Activated naive CD4-positive, alpha-beta T cell treated with anti-CD3 and anti-CD28 coated beads, Interleukin-2, amount 10 ng/mL, durations not matched to agents 7 days and 5 days (primary cell): ENCODE results near the gene ABCC6.
"Not testable (repeated sequence)": the region's sequence is repeated elsewhere in the genome, so short reads cannot be mapped to it uniquely, and the experiment has no call there.

ENCODE experiments used
- CTCF ChIA-PET: fragments of 350-600 bp; sonication (Branson Sonifier 250); formaldehyde crosslinking; loops from one replicate; lab custom pipeline; 2021; ENCODE audit warnings: antibody characterized with exemption; lab: Charles Lee
- DNase-seq: peaks from one replicate; pipeline ENCODE4 v3.0.0-alpha.2; 2020
- H3K27ac Mint-ChIP-seq: one replicate; pipeline ENCODE4 v1.8.0; 2021; ENCODE audit warnings: mild to moderate bottlenecking, moderate library complexity, mixed read lengths
- H3K27me3 Mint-ChIP-seq: one replicate; pipeline ENCODE4 v1.8.0; 2021; ENCODE audit warnings: mild to moderate bottlenecking, mixed read lengths
- H3K36me3 Mint-ChIP-seq: one replicate; pipeline ENCODE4 v1.8.0; 2021; ENCODE audit warnings: mixed read lengths
- H3K4me1 Mint-ChIP-seq: one replicate; pipeline ENCODE4 v1.8.0; 2021; ENCODE audit warnings: mixed read lengths
- H3K4me3 Mint-ChIP-seq: one replicate; pipeline ENCODE4 v1.8.0; 2021; ENCODE audit warnings: mild to moderate bottlenecking, moderate library complexity, mixed read lengths
- H3K9me3 Mint-ChIP-seq: one replicate; pipeline ENCODE4 v1.8.0; 2021; ENCODE audit warnings: mixed read lengths

The ABCC6 gene

DNA sequence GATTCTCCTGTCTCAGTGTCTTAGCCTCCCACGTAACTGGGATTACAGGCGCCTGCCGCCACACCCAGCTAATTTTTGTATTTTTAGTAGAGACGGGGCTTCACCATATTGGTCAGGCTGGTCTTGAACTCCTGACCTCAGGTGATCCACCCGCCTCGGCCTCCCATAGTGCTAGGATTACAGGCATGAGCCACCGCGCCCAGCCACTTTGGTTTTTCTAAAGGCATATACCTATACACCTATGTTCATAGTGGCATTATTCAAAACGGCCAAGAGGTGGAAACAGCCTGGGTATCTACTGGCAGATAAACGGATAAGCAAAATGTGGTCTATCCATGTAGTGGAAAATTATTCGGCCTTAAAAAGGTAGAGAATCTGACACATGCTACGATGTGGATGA is 70.3 kb downstream of the ABCC6 start:
- H3K9me3 Mint-ChIP-seq, H3K36me3 Mint-ChIP-seq, CTCF ChIA-PET, H3K27me3 Mint-ChIP-seq, H3K4me3 Mint-ChIP-seq, H3K27ac Mint-ChIP-seq, DNase-seq, H3K4me1 Mint-ChIP-seq: not testable (repeated sequence)

DNA sequence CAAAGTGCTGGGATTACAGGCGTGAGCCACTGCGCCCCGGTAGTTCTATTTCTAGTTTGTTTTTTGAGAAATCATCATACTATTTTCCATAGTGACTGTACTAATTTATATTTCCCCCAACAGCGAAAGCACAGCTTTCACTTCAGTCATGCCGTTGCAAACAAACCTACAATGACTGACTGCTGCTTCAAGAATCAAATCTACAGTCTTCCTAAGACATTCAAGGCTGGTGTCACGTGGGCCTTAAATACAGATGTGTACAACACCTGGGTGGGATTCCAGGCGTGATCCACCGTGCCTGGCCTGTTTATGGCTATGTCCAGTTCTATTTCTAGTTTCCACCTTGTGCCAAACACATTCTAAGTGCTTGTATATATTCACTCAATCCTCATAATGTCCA is 72.0 kb downstream of the ABCC6 start:
- CTCF ChIA-PET: interaction anchor here (1.3 kb wide), 1 partner anchor 8 kb away, joined by 3 read pairs; no protein-coding TSS in a partner anchor
- no peak for DNase-seq
- Mint-ChIP-seq H3K27me3 (no peaks in the 10 kb centered on the region), H3K4me1 (no peaks in the 10 kb centered on the region), H3K36me3 (no peaks in the 10 kb centered on the region), H3K4me3 (no peak overlapping the region), H3K9me3 (no peaks in the 10 kb centered on the region), H3K27ac (peak overlapping the region; percentile 58)

DNA sequence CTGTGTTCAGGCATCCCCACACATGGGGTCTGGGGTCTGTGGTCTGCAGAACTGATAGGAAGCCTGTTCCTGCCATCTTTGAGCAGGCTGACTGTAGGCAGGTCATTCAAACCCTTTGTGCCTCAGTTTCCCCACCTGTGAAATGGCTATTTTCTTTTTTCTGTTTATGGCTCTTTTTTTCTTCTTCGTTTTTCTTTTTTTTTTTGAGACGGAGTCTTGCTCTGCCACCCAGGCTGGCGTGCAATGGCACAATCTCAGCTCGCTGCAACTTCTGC is 72.5 kb downstream of the ABCC6 start:
- Mint-ChIP-seq H3K4me3 (no peak overlapping the region), H3K36me3 (no peaks in the 10 kb centered on the region), H3K27me3 (no peaks in the 10 kb centered on the region), H3K4me1 (no peaks in the 10 kb centered on the region), H3K9me3 (no peaks in the 10 kb centered on the region), H3K27ac (no peak overlapping the region)
- CTCF ChIA-PET: interaction anchor here (1.3 kb wide), 1 partner anchor 8 kb away, joined by 3 read pairs; no protein-coding TSS in a partner anchor
- DNase-seq: no peak

DNA sequence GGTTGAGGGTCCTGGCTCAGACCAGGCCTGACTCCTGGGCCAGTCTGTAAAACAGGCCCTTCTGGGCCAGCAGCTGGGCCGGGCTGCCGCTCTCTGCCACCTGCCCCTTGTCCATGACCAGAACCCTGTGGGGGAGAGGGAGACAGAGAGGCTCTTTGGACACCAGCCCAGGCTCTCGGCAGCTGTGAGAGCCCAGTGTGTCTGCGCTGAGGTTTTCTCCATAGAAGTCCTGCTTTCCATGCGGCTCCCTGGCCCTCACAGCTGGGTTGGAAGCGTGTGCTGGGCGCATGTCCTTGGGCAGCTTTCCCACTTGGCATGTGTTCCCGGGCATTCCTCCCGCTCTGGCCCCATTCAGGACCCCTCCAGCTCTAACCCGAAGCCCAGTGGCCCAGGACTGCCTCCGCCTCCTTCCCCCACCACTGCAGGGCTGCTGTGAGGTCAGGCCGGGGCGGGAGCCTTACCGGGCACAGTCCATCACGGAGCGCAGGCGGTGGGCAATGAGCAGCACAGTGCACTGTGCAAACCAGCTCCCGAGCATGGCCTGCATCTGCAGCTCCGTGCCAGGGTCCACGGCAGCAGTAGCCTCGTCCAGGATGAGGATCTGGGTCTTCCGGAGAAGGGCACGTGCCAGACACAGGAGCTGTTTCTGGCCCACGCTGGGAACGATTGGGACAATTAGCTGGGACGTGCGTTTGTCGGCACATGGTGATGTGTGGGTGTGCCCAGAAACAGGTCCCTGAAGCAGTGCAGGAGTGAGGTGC is 73.0 kb downstream of the ABCC6 start:
- Mint-ChIP-seq H3K27me3 (no peaks in the 10 kb centered on the region), H3K27ac (no peak overlapping the region), H3K36me3 (peaks cover 3% of the 10 kb centered on the region), H3K4me3 (no peak overlapping the region), H3K4me1 (no peaks in the 10 kb centered on the region), H3K9me3 (no peaks in the 10 kb centered on the region)
- DNase-seq: no peak
- CTCF ChIA-PET: no interaction called here

DNA sequence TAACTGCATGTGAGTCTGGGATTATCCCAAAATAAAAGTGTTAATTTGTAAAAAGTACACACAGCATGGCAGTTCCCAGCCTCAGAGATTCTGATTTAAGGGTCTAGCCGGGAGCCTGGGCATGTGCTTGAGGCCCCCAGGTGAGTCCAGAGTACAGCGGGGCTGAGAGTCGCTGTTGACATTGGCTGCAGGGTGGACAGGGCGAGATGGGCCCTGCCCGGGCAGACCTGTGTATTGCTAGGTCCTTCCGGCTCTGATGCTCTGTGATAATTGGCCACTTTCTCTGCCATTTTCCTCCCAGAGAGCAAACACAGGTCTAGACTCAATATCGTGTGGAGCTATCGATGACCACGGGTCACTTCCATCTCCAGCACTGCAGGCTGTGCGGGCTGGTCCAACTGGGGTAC is 73.6 kb downstream of the ABCC6 start:
- Mint-ChIP-seq H3K36me3 (peaks cover 3% of the 10 kb centered on the region), H3K4me3 (no peak overlapping the region), H3K9me3 (no peaks in the 10 kb centered on the region), H3K27ac (no peak overlapping the region), H3K27me3 (no peaks in the 10 kb centered on the region), H3K4me1 (no peaks in the 10 kb centered on the region)
- CTCF ChIA-PET: no interaction called here
- DNase-seq: no peak

DNA sequence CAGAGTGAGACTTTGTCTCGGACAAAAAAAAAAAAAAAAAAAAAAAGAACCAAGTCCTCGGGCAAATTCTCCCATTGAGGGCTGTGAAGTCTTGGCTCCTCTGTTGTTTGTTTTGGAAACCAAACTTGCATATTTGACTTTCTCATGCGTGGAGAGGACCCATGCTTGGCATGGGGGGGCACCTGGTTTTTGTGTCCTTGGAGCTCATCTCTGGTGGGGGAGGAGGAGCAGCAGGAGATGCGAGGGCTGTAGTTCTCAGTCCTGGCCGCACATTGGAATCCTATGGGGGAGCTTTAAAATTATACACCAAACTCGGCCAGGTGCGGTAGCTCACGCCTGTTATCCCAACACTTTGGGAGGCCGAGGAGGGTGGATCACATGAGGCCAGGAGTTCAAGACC is 74.5 kb downstream of the ABCC6 start:
- peaks cover 9% of the 10 kb centered on the region for H3K36me3 Mint-ChIP-seq
- DNase-seq: no peak
- H3K9me3 Mint-ChIP-seq: no peaks in the 10 kb centered on the region
- no peak overlapping the region for H3K27ac Mint-ChIP-seq
- no peaks in the 10 kb centered on the region for H3K4me1 Mint-ChIP-seq
- no peak overlapping the region for H3K4me3 Mint-ChIP-seq
- H3K27me3 Mint-ChIP-seq: no peaks in the 10 kb centered on the region
- CTCF ChIA-PET: no interaction called here

DNA sequence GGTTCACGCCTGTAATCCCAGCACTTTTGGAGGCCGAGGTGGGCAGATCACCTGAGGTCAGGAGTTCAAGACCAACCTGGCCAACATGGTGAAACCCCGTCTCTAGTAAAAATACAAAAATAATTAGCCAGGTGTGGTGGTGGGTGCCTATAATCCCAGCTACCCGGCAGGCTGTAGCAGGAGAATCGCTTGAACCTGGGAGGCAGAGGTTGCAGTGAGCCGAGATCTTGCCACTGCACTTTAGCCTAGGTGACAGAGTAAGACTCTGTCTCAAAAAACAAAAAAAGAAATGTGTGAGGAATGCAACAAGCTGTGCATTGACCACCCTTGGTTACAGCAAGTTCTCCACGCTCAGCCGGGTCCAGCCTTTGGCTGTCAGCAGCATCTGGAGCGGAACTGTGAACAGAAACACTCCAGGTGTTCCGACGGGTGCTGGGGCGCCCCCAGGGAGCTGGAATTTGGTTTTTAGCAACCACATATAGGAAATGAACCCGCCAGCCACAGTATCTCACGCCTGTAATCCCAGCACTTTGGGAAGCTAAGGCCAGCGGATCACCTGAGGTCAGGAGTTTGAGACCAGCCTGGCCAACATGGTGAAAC is 75.2 kb downstream of the ABCC6 start:
- peaks cover 11% of the 10 kb centered on the region for H3K36me3 Mint-ChIP-seq
- H3K9me3 Mint-ChIP-seq, H3K27me3 Mint-ChIP-seq, CTCF ChIA-PET, H3K4me3 Mint-ChIP-seq, H3K27ac Mint-ChIP-seq, H3K4me1 Mint-ChIP-seq, DNase-seq: not testable (repeated sequence)

DNA sequence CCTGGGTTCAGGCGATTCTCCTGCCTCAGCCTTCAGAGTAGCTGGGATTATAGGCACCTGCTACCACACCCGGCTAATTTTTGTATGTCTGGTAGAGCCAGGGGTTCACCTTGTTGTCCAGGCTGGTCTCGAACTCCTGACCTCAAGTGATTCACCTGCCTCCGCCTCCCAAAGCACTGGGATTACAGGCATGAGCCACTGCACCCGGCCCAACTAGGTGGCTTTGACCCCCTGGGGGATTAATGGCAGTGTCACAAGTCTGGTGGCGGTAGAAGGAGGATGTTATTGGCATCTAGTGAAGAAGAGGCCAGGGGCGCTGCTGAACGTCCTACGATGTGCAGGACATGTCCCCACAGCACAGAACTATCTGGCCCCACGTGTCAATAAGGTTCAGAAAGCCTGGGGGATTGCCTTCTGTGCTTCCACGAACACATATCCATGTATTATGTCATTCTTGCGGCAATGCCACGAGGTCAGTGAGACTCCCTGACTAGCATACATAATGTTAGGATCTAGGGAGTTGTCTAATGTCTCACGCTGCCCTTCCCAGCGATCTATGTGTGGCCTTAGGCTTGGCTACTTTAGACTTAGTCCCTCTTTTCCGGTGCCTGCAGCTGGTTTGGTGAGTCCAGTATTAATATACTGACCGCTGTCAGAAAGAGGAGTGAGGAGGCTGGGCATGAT is 75.8 kb downstream of the ABCC6 start:
- no peak for DNase-seq
- CTCF ChIA-PET: no interaction called here
- Mint-ChIP-seq H3K9me3 (no peaks in the 10 kb centered on the region), H3K4me3 (no peak overlapping the region), H3K36me3 (peaks cover 15% of the 10 kb centered on the region), H3K27me3 (no peaks in the 10 kb centered on the region), H3K4me1 (peaks cover 2% of the 10 kb centered on the region), H3K27ac (no peak overlapping the region)

DNA sequence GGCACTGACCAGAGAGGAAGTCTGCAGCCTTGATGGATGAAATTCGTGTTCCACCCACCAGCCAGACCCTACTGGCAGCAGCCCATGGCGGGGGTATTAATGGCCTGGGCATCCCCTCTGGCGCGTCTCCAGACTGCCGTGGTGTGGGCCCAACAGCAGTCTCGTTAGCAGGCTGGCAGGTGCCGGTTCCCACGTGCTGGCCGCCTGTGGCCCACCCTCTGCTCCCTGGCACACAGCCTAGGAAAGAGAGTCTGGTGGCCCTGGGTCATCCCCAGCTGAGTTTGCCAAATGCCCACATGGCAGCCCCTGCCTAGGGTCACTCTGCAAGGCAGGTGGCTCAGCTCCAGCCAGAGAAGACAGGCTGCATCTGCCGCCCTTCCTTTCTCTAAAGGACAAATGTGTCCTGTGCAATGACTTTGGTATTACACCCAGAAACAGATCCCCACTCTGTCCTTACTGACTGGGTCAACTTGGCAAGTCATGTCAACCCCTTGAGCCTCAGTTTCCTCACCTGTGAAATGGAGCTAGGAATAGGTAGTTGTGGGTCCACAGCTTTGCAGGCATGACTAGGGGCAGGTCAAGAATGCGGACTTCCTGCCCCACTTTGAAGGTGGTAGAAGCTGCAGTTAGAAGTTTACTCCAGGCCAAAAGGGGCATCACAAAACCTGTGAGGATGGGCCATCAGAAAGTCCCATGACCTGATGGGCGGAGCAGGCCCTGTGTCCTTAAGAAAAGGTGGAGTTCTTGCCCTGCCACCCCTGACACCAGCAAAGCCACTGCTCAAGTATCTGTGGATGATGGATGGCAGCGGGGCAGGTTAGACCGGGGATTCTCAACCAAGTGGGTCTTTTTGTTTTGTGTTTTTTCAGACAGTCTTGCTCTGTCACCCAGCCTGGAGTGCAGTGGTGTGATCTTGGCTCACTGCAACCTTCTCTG is 76.6 kb downstream of the ABCC6 start:
- H3K27me3 Mint-ChIP-seq: no peaks in the 10 kb centered on the region
- H3K4me1 Mint-ChIP-seq: peaks cover 2% of the 10 kb centered on the region
- H3K4me3 Mint-ChIP-seq: no peak overlapping the region
- CTCF ChIA-PET: no interaction called here
- peaks cover 18% of the 10 kb centered on the region for H3K36me3 Mint-ChIP-seq
- H3K27ac Mint-ChIP-seq: no peak overlapping the region
- DNase-seq: no peak
- no peaks in the 10 kb centered on the region for H3K9me3 Mint-ChIP-seq

DNA sequence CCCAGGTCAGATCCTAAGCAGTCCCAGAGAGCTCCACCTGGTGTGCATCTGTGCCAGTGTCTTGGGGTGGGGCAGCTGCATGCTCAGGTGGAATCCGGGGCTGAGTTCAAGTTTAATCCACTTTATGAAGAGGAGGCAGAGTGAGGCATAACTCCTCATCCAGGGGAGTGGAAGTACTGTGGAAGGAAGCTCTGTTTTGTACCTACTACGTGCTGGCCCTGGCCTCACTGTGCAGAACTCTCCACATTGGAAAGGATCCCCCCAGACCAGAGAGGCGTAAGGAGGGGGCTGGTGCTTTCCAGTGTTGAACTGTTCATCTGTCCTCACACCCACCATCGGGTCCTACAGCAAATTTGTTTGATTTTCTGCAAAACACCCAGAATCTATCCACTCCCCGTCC is 78.0 kb downstream of the ABCC6 start:
- DNase-seq: no peak
- Mint-ChIP-seq H3K27me3 (no peaks in the 10 kb centered on the region), H3K9me3 (no peaks in the 10 kb centered on the region), H3K27ac (no peak overlapping the region), H3K36me3 (peaks cover 25% of the 10 kb centered on the region), H3K4me3 (no peak overlapping the region), H3K4me1 (peaks cover 2% of the 10 kb centered on the region)
- CTCF ChIA-PET: no interaction called here

DNA sequence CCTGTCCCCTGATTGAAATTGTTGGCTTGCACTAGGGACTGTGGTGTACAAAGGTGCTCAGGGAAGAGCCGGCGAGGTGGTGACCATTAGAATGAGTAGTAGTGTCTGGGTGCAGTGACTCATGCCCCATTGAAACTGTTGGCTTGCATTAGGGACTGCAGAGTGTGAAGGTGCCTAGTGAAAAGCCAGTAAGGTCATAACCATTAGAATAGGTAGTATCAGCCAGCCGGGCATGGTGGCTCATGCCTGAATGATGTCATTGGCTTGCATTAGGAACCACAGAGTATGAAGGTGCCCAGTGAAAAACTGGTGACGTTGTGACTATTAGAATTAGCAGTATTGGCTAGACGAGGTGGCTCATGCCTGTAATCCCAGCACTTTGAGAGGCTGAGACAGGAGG is 78.9 kb downstream of the ABCC6 start:
- H3K27ac Mint-ChIP-seq: no peak overlapping the region
- no peaks in the 10 kb centered on the region for H3K27me3 Mint-ChIP-seq
- H3K4me3 Mint-ChIP-seq: no peak overlapping the region
- CTCF ChIA-PET: no interaction called here
- H3K4me1 Mint-ChIP-seq: peaks cover 2% of the 10 kb centered on the region
- peaks cover 31% of the 10 kb centered on the region for H3K36me3 Mint-ChIP-seq
- no peaks in the 10 kb centered on the region for H3K9me3 Mint-ChIP-seq
- no peak for DNase-seq

DNA sequence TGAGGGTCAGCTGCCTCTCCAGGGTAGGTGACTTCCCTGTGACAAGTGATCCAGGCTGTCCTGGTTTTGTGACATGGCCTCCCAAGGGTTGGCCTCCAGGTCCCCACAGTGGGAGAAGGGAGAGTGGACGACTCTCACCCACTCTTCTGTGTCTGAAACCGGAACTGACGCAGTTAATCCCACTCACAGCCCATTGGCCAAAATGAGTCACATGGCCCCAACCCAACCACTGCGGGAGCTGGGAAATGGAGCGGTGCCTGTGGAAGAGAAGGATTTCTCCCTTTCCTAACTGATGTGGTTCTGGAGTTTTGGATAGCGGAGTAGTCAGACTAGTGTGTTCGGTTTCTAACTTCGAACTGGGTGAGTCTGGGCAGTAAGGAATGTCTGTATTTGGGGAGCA is 79.4 kb downstream of the ABCC6 start:
- Mint-ChIP-seq H3K27me3 (no peaks in the 10 kb centered on the region), H3K36me3 (peaks cover 33% of the 10 kb centered on the region), H3K9me3 (no peaks in the 10 kb centered on the region), H3K4me1 (peaks cover 2% of the 10 kb centered on the region), H3K4me3 (no peak overlapping the region), H3K27ac (no peak overlapping the region)
- no peak for DNase-seq
- CTCF ChIA-PET: no interaction called here

DNA sequence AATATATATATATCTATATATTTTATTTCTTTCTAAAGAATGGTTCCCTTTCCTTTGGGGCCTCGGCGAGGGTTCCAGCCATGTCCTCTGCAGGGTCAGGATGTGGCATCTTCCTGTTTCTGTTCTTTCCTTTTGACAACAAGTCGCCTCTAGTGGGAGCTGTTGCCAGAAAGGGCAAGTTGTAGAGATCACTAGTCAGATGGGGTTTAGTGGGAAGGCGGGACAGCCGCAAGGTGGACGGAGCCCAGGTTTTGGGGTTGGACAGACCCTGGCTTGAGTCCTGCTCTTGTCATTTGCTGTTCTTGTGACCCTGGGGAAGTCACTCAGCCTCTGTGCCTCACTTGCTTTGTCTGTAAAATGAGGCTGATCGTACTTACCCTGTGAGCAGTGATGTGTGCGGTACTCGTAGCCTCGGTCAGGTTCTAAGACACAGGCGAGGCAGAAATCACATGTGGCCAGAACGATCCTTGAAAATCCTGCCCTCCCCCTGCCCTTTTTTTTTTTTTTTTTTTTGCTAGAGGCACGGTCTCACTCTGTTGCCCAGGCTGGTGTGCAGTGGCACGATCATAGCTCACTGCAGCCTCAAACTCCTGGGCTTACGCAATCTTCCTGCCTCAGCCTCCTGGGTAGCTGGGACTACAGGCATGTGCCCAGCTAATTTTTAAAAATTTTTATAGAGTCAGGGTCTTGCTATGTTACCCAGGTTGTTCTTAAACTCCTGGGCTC is 80.1 kb downstream of the ABCC6 start:
- H3K36me3 Mint-ChIP-seq: peaks cover 35% of the 10 kb centered on the region
- no peaks in the 10 kb centered on the region for H3K9me3 Mint-ChIP-seq
- peak; percentile 37 for DNase-seq
- H3K27ac Mint-ChIP-seq: no peak overlapping the region
- peaks cover 2% of the 10 kb centered on the region for H3K4me1 Mint-ChIP-seq
- H3K27me3 Mint-ChIP-seq: no peaks in the 10 kb centered on the region
- CTCF ChIA-PET: interaction anchor here (0.7 to 1.1 kb wide), 4 partner anchors 8 to 413 kb away, joined by 3 read pairs; no protein-coding TSS in a partner anchor
- no peak overlapping the region for H3K4me3 Mint-ChIP-seq
